Astrocyte (in vitro differentiated cells and primary cell): ENCODE results near the gene FAM107B.

ENCODE experiments used
- EZH2 ChIP-seq: IDR thresholded peaks from 2 replicates; pipeline ENCODE4 v1.6.1; 2012; ENCODE audit warnings: mild to moderate bottlenecking, low read length, inconsistent platforms; ENCODE audit not compliant: insufficient read depth
- TF ChIP-seq, protein P1 (sequence below): IDR thresholded peaks from 2 replicates; pipeline ENCODE4 v1.5.1; 2011; ENCODE audit warnings: low read depth, mild to moderate bottlenecking, inconsistent platforms, low read length, moderate library complexity; ENCODE audit not compliant: insufficient read depth

DNA sequence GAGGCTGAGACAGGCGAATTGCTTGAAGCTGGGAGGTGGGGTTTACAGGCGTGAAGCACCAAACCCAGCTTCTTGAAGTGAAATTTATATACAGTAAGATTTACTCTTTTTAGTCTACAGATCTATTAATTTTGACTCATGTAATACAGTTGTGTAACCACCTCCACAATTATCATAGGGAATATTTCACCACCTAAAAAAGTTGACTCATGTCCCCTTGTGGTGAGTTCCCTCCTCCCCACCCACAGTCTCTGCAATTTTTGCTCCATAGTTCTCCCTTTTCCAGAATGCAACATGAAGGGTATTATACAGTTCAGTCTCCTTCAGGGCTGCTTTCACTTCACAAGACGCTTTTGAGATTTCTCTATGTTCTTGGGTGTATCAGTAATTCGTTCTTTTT, 156.8 kb downstream of the FAM107B start:
- TF ChIP-seq, protein P1, sequence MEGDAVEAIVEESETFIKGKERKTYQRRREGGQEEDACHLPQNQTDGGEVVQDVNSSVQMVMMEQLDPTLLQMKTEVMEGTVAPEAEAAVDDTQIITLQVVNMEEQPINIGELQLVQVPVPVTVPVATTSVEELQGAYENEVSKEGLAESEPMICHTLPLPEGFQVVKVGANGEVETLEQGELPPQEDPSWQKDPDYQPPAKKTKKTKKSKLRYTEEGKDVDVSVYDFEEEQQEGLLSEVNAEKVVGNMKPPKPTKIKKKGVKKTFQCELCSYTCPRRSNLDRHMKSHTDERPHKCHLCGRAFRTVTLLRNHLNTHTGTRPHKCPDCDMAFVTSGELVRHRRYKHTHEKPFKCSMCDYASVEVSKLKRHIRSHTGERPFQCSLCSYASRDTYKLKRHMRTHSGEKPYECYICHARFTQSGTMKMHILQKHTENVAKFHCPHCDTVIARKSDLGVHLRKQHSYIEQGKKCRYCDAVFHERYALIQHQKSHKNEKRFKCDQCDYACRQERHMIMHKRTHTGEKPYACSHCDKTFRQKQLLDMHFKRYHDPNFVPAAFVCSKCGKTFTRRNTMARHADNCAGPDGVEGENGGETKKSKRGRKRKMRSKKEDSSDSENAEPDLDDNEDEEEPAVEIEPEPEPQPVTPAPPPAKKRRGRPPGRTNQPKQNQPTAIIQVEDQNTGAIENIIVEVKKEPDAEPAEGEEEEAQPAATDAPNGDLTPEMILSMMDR = no peak
- TF ChIP-seq EZH2 = no peak
